ENCODE results near the gene CPA1.
"Not testable (repeated sequence)": the region's sequence is repeated elsewhere in the genome, so short reads cannot be mapped to it uniquely, and the experiment has no call there.

The CPA1 gene

DNA sequence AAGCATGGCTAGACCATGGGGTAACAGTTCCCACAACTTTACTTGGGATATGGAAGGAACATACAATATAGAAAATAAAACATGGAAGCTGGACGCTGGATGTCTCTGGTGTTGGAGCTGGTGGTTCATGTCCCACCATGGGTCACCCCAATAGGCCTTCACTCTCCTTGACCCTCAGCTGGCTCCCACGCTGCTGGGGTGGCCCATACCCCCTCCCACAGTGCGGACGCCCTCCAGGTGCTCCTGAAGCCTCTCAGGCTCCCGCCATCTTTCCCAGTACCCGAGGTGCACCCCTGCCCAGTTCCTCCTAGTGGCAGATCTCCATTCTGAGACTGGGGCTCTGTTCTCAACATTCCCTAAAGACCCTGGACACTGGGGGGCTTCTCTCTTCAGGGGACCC, 5.8 kb upstream of the CPA1 start:
- DNase-seq: no peak

DNA sequence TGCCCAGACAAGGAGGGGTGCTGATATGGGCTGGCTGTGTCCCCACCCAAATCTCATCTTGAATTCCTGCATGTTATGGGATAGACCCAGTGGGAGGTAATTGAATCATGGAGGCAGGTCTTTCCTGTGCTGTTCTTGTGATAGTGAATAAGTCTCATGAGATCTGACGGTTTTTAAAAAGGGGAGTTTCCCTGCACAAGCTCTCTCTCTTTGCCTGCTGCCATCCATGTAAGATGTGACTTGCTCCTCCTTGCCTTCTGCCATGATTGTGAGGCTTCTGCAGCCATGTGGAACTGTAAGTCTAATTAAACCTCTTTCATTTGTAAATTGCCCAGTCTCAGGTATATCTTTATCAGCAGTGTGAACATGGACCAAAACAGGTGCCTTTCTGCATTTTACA, 3.8 kb upstream of the CPA1 start:
- DNase-seq: not testable (repeated sequence)

DNA sequence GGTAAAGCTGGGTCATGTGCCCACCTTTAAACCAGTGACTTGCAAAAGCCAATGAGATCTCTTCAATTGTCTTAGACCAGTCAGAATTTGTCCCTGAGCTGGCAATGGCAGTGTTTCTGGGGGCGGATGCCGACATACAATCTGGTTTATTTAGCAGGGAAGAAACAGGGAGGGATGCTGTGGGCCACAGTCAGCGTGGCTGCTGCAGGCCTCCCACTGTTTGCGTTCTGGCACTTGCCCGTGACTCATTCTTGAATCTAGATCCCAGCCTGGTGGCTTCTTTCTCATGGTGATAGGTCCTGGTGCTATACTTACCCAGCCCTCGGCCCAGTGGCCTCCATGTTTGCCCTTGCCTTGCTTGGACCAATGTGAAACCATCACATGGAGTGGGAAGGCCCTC, 3.1 kb upstream of the CPA1 start:
- no peak for DNase-seq

DNA sequence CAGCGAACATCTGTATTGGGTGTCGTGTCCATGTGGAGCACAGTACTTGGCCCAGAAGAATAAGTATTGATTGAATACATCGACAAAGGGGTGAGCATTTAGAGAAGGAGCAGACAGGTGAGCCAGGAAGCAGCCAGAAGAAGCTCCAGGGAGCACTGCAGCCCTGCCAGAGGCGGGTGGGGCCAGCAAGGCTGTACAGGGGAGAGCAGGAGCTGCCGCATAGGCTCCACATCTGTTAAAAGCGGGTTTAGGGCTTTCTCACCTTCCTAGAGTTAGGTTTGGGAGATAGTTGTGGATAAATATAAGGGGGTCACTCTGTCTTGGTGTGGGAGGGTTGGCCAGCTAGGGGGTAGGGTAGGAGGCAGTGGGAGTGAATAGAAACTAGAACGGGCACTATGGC, 1.3 kb upstream of the CPA1 start:
- no peak for DNase-seq

DNA sequence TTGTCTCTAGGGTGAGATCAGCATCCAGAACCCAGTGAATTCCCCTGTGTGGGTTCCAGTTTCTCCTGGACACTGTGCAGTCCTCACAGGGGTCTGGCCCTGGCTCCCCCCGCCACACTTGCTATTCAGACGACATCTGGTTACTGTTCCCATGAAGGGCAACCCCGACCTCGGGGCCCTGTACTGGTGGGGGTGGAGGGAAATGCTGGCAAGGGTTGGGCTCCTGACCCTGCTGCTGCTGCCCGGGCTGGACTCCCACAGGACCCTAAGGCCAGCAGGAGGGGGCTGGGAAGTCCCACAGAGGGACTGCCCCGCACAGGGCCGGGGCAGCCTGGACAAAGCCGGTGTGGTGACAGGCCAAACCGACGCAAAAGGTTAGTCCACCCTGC, 768 bp upstream of the CPA1 start:
- no peak for DNase-seq

DNA sequence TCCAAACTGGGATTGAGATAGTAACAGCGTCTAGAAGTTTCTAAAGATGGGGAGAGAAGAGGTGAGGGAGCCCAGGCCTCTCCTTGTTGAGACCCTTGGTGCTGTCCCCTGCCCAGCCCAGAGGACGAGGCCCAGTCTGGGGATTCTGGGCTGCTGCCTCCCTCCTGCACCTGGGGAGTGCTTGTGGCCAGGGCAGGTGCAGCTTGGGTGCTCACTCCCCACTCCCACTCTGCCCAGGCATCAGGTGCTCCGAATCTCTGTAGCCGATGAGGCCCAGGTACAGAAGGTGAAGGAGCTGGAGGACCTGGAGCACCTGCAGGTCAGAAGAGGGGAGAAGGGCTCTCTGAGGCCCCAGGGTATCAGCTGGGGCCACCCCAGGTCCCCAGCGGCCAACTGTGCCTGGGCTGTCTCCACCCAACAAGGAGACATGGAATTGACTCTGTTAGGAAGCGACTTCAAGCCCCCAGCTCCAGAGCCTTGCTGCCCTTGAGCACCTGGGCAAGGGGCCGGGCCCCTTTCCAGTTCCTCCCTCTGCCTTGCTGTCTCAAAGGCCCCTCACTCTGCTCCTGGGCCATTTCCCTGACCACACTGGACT, 664 bp downstream of the CPA1 start:
- DNase-seq: no peak

DNA sequence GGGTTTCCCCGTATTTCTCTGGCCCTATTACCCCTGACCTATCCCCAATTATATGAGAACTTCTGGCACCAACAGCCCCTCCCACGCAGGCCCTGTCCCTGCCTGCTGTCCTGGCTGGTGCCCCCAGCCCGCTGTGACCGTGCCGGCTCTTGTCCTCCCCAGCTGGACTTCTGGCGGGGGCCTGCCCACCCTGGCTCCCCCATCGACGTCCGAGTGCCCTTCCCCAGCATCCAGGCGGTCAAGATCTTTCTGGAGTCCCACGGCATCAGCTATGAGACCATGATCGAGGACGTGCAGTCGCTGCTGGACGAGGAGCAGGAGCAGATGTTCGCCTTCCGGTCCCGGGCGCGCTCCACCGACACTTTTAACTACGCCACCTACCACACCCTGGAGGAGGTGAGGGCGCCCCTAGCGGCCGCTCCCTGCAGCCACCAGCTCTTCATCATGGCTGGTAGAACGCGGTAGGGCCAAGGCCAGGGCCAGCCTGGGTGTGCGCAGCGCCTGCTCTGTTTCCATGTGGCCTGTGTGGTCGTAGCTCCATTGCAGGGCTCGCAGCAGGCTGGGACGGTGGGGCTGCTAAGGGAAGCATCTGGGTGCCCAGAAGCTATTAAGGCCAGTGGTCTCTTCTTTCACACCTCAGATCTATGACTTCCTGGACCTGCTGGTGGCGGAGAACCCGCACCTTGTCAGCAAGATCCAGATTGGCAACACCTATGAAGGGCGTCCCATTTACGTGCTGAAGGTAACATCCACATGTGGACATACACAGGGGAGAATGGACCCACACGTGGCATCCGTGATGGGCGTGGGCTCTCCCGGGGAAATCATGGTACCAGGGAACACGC, 1.4 kb downstream of the CPA1 start:
- DNase-seq: no peak

DNA sequence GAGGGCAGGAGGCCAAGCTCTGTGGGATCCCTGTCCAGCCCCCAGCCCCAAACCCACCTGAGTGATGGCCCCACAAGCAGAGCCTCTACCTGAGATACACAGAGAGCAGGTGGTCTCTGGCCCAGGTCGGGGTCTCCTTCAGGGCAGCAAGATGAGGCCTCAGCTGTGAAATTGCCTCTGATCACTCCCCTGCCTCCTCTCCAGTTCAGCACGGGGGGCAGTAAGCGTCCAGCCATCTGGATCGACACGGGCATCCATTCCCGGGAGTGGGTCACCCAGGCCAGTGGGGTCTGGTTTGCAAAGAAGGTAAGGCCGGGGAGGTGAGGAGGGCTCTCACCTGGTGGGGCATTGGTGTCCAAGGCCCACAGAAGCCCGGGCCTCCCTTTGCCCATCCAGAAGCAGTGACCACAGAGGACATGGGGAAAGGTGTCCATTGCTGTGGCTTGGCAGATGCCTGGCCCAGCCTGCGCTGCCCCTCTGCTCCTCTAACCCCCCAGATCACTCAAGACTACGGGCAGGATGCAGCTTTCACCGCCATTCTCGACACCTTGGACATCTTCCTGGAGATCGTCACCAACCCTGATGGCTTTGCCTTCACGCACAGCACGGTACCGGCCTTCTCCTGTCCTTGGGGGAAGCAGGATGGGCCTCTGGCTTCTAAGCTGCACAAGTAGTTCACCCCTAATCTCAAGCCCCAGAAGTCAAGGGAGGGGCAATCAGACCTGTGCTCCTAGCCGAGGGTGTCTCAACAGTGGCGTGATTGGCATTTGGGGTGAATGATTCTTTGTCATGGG, 3.1 kb downstream of the CPA1 start:
- DNase-seq: no peak

DNA sequence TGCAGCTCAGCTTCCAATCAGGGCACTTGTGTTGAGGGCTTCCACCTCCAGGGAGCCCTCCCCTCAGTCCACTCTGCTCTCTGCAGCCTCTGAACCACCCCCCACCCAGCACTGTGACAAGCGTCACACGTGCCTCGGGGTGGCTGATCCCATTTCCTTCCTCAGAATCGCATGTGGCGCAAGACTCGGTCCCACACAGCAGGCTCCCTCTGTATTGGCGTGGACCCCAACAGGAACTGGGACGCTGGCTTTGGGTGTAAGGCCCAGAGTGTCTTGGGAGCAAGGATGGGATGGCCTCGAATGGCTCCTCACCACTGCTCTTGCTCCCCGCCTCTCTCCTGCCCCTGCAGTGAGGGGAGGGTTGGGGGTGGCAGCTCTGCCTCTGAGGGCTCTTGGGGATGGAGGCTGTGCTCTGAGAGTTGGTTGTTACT, 4.1 kb downstream of the CPA1 start:
- DNase-seq: no peak

DNA sequence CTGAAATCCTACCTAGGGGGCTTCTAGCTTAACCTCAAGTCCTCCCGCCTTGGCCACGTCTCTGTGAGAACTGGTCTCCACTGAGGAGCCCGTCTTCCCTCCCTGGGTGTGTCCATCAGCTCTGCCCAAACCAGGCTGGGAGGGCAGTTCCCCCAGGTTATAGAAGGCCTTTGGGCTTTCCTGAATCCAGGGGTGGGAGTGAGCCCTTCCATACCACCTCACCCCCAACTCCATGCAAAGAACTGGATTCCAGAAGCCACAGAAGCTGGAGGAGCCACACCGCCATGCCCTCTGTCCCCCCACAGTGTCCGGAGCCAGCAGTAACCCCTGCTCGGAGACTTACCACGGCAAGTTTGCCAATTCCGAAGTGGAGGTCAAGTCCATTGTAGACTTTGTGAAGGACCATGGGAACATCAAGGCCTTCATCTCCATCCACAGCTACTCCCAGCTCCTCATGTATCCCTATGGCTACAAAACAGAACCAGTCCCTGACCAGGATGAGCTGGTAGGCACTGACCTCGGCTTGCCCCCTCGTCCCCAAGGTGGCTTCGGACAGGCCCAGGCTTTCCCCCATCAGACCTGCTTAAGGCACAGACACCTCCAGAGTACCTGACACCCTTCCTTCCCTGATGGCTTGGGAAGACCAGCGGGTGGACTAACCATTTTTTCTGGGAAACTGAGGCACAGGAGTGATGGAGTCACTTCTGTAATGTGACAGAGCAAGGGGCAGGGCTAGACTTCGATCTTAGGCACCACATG, 4.7 kb downstream of the CPA1 start:
- no peak for DNase-seq

DNA sequence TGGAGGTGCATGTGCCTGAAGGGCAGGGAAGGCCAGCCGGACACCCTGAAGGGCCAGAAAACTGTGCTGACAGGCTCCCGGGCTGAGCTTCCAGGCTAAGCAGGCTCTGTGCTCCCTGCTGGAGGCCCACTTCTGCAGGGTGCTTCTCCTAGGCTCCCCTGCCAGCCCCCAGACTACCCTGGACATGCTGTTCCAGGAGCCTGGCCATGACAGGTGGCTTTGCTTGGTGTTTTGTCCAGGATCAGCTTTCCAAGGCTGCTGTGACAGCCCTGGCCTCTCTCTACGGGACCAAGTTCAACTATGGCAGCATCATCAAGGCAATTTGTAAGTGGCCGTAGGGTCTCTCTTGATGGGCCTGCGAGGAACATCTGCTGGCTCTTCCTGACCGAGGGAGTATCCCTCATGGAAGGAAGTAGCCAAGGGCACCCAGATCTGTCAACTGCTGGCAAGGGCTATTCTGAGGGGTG, 5.3 kb downstream of the CPA1 start:
- DNase-seq: no peak

DNA sequence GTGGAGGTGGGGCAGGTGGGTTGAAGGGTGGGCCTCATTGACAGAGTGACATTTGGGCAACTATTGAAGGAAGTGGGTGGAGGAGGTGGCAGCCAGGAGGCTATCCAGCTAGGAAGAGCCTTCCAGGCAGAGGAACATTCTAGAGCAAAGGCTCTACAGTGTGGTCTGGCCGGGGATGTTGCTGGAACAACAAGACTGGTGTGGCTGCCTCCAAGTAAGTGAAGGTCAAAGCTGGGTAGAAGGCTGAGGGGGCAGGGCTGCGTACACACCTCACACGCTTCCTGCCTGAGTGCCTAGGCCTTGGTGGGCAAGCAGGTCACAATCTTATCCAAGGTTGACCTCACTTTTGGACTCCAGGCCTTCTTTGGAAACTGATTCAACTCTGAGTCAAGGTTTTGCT, 6.6 kb downstream of the CPA1 start:
- DNase-seq: no peak

DNA sequence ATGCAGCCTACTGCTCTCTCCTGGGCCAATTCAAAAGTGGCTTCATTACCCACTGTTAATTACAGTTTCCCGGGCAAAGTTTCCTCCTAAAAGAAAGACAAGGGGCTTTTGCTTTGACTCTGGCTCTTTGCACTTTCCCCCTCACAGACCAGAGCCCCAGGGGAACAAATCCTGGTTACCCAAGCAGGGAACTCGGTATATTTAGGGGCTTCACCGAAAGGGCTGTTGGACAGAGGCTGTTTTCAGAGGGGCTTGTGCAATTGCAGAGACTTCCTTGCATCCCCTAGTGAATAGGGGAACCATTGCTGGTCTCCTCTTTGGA, 7.0 kb downstream of the CPA1 start:
- DNase-seq: no peak

DNA sequence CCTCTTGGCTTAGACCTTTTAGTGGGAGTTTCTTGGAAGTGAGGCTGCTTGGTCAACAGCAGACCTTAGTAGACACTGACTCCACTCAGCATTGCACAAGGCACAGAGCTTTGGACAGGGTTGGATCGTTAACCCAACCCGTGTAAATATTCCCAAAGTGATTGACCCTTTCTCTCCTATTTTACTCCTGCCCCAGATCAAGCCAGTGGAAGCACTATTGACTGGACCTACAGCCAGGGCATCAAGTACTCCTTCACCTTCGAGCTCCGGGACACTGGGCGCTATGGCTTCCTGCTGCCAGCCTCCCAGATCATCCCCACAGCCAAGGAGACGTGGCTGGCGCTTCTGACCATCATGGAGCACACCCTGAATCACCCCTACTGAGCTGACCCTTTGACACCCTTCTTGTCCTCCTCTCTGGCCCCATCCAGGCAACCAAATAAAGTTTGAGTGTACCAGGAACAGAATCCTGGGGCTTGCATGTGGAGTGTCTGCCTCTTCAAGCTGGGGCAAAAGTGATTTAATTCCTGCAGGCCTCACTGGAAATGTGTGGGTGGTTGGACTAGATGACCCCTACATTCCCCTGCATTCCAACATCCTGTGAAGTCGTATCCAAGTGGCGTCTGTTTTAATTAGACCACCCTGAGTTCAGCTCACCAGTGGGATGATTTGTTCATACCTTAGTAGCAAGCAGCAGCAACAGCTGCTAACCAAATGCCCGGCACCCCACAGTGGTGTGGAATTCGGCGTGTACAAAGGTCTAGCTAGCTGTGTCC, 7.5 kb downstream of the CPA1 start:
- no peak for DNase-seq

DNA sequence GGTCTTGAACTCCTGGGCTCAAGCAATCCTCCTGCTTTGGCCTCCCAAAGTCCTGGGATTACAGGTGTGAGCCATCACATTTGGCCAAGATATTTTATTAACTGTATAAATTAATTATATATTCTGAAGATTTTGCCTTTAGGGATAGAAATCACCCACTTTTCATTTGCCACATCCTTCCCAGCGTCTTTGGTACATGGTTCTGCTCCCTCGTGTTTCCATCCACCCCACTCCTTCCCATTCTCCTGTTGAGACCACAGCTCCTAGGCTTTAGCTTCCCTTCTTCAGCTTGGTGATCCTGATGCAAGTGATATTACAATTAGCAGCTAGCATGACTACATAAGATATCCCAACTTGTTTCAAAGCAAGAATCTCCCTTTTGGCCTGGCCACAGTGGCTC, 8.4 kb downstream of the CPA1 start:
- no peak for DNase-seq

DNA sequence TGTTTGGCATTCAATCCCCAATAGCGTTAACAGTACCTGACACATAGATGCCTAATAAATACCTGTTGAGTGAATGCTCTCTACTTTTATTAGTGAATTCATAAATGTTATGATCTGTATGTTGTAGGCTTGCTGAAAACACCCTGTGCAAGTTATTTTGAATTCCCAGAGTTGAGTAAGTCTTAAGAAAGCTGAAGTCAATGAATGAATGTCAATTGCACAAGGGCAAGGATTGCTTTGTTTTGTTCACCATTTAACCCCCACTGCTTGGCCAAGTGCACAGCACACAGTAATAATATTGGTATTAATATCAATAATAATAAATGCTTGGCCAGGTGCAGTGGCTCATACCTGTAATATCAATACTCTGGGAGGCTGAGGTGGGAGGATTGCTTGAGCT, 10.2 kb downstream of the CPA1 start:
- DNase-seq: no peak

DNA sequence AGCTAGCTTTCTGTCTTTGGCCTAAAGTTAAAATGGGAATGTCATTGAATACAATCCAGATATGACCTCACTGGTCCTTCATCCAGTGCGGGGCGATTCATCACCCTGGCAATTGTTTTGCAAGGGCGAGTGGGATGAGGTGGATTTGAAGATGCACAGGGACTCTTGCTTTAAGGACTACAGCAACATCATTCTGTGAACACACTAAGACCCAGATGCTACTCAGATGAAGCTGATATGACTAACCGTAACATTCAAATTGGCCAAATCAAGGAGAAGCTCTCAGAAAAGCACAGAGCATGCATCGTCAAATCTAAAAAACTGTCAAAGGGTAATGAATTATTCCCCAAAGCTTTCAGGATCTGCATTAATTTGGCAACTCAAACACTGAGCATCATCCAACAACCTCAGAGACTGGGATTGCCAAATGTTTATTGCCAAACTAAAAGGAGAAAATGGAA, 12.8 kb downstream of the CPA1 start:
- DNase-seq: peak; percentile 69

DNA sequence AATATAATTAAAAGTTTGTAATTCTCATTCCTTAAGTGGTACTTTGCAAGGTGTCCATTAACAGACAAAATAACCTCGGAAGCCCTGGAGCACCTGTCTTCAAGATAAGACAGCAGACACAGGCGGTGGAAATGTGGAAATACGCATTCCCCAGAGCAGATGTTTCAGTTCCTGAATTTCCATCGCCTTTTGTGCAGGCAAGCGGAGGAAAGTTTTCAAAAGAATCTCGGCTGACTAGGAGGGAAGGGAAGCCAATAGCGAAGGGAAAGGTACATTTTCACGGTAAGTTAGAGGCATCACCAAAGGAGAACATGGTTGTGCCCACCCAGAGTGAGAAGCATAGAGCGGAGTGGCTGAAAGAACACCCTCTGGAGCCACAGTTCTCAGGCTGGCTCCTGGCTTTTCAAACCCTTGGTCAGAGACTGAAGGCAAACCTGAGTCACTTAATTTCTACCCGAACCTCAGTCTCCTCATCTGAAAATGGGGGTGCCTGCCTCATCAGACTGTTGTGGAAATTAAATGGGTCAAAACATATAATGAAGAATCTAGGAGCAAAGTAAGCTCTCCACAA, 13.6 kb downstream of the CPA1 start:
- no peak for DNase-seq

DNA sequence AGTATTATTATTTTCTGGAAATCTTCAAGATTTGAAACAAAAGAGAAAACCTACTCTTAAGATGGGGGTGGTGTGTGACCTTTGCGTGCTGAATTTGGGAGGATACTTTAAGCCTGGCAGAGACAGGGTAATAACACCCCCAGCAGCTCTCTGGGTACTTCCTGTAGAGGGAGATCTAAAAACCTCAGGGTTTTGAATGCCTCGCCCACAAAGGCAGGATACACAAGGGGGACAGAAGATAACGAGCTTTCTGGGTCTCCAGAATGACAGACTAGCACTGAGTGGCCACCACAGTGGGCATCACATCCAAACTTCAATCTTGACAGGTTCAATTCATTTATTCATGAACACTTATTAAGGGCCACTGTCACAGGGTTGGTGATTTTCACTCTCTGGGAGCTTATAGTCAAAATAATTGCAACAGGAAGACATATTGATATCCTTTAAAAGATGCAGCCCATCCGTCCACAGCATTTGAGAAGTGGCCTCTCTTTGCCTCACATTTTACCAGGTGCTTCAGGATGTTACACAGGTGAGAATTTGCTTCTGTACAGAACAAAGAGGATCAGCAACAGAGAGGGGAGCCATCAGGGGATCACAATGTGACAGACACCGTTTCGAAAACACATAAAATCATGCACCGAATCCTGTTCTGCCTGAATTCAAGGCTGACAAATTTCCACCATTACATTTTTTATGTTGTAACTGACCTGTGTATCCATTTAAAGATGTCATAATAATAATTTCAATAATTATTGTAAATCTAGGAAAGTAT, 14.3 kb downstream of the CPA1 start:
- no peak for DNase-seq

DNA sequence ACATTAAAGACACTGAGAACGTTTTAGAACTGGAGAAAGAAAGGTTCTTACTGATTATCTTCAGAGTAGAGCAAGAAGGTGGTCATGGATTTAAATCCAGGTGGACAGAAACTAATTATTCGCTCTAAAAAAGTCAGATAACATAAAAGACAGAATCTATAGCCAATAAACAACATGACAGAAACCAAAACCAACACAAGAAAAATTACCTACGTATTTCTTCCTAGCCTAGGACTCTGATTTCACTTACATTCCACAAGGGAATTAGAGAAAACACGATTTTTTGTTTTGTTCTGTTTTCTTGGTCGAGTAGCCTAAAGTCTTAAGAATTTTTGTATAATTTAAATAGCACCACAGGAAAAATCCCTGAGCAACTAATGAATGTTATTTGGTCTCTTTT, 15.1 kb downstream of the CPA1 start:
- DNase-seq: no peak

DNA sequence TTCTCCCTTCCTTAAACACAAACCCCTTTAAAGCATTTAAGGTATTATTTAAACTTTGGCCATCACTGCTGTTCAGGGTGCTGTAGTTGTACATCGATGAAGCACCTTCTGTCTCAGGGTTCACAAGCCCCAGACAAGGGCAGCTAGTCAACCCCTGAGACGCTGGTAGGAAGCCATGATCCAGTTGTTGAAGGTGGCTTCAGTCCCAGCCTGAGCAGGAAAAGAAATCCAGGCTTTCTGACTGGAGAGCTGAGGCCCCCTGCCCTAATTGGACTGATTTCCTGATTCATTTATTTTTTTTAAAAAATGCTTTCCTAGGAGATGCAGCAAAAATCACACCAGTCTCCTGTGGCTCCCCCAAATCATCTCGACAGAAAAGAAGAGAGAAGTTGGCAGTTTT, 15.8 kb downstream of the CPA1 start:
- DNase-seq: no peak
